HS-27A (cell line): ENCODE data around the gene FBXL15.

ENCODE experiments used
- DNase-seq: peaks from one replicate; pipeline ENCODE4 v3.0.0-alpha.2; 2012; ENCODE audit warnings: low read depth, missing footprints

The FBXL15 gene

GRCh38 chr10:102398172-102399020 lies 22.2 kb upstream of the FBXL15 start:
- DNase-seq = no peak

- no peak for DNase-seq
These were observed 21.2 kb upstream of the FBXL15 start for GRCh38 chr10:102399217-102400021.

GRCh38 chr10:102400076-102400475 lies 20.6 kb upstream of the FBXL15 start:
- DNase-seq = no peak

- DNase-seq = no peak
These were observed 19.9 kb upstream of the FBXL15 start for GRCh38 chr10:102400598-102401341.

GRCh38 chr10:102401342-102401654 lies 19.3 kb upstream of the FBXL15 start:
- no peak for DNase-seq

GRCh38 chr10:102401735-102402511 lies 18.7 kb upstream of the FBXL15 start:
- DNase-seq = no peak

- DNase-seq = no peak
These were observed 18.1 kb upstream of the FBXL15 start for GRCh38 chr10:102402512-102402896.

GRCh38 chr10:102403115-102403514 lies 17.5 kb upstream of the FBXL15 start:
- no peak for DNase-seq

- no peak for DNase-seq
These were observed 16.1 kb upstream of the FBXL15 start for GRCh38 chr10:102404361-102405107.

- DNase-seq = no peak
These were observed 15.5 kb upstream of the FBXL15 start for GRCh38 chr10:102405108-102405571.

- DNase-seq = no peak
These were observed 15.0 kb upstream of the FBXL15 start for GRCh38 chr10:102405632-102406031.

GRCh38 chr10:102406815-102407214 lies 13.8 kb upstream of the FBXL15 start:
- DNase-seq = no peak

GRCh38 chr10:102407425-102408130 lies 13.1 kb upstream of the FBXL15 start:
- DNase-seq = no peak

GRCh38 chr10:102408131-102408727 lies 12.4 kb upstream of the FBXL15 start:
- no peak for DNase-seq

GRCh38 chr10:102408728-102409603 lies 11.7 kb upstream of the FBXL15 start:
- DNase-seq = no peak

- no peak for DNase-seq
These were observed 10.8 kb upstream of the FBXL15 start for GRCh38 chr10:102409604-102410428.

GRCh38 chr10:102410429-102411073 lies 10.1 kb upstream of the FBXL15 start:
- no peak for DNase-seq
